Measurements from ENCODE around the gene HIPK1.
"Not testable (repeated sequence)": the region's sequence is repeated elsewhere in the genome, so short reads cannot be mapped to it uniquely, and the experiment has no call there.

Gene HIPK1

DNA sequence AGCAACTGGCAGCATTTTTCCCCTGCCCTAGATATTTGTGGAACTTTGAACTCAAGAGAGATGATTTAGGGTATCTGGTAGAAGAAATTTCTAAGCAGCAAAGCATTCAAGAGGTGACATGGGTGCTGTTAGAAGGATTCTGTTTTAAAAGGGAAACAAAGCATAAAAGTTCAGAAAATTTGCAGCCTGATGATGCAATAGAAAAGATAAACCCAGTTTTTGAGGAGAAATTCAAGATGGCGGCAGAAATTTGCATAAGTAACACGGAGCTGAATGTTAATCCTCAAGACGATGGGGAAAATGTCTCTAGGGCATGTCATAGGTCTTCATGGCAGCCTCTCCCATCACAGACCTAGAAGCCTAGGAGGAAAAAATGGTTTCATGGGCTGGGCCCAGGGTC is 90.6 kb downstream of the HIPK1 start:
- DNase-seq = not testable (repeated sequence)

DNA sequence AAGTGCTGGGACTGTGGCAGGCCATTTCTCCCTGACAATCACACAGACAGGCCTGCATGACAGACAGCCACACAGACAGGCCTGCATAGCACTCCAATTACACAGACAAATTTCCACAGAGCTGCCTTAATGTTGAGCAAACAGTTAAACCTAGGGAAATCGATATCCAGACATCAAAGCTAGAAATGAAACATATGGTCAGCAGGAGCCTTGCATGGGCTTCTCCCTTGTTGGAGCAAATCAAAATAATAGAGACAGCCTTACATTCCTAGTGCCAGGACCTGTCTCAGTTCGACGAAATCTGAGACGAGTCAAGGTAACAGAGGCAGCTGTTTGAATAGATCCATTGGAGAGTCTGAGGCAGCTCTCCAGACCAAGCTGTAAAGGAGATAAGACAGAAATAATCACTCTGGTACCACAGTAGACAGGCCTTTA is 92.6 kb downstream of the HIPK1 start:
- DNase-seq = no peak

DNA sequence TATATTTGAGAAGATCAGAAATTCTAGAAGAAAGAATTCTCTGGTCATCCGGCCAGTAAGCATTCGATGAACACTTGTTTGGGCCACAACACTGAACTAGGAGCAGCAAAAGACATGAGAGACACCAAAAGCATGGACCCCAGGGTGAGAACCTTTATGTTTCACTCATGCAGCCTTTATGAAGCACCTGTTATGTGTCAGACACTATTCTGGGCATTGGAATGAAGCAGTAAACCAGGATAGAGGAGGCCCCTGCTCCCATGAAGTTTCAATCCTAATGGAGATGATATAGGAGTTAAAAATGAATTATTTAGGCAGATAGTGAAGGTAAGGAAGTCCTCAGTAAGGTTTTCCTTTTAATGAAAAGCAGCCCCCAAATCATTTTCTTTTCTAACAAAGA is 93.8 kb downstream of the HIPK1 start:
- DNase-seq = no peak

DNA sequence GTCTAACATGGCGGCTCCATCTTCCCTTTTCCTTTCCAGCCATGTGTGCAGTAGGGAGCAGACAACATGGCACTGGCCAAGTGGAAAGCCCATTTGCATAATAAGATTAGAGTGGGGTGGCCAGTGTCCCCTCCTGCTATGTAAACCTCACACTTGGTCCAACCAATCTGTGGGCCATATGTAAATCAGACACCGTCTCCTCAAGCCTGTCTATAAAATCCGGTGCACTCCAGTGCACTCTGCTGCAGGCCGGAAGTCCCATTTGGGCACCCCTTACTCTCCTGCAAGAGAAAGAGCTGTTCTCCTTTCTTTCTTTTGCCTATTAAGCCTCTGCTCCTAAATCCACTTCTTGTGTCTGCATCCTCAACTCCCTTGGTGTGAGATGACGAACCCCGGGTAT is 94.3 kb downstream of the HIPK1 start:
- no peak for DNase-seq

DNA sequence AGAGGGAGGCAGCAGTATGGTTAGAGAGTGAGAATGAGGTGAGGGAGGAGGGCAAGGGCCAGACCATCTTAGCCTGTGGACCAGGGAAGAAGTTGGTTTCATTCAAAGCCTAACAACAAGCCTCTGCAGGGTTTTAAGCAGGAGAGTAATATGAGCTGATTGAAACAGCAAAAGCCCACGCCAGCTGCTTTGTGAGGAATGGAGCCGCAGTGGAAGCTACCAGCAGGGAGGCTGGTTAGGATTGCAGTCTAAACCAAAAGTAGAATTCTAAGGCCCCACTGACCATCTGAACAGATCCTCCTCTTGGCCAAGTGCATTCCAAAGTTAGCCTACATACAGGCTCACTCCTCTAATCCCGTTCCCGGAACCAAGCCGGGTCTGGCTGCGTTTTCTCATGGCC is 94.9 kb downstream of the HIPK1 start:
- DNase-seq = no peak

DNA sequence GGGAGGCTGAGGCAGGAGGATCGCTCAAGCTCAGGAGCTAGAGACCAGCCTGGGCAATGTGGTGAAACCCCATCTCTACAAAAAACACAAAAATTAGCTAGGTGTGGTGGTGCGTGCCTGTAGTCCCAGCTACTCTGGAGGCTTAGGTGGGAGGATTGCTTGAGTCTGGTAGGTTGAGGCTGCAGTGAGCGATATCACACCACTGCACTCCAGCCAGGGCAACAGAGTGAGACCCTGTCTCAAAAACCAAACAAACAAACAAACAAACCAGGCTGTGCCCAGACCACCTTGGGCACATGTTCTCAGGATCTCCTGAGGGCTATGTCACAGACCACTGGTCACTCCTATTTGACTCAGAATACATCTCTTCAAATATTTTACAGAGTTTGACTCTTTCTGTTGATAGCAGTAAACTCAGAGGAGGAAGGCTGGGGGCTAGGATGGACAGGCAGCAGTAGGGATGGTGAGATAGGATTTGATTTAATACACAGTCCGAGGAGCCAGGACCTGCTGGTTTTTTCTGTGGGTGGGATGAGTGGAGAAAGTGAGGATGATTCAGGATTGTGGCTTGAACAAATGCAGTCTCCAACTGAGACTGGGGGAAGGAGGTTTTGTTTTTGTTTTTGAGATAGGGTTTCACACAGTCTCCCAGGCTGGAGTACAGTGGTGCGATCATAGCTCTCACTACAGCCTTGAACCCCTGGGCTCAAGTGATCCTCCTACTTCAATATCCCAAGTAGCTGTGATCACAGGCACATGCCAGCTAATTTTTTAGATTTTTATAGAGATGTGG is 96.7 kb downstream of the HIPK1 start:
- DNase-seq = no peak

DNA sequence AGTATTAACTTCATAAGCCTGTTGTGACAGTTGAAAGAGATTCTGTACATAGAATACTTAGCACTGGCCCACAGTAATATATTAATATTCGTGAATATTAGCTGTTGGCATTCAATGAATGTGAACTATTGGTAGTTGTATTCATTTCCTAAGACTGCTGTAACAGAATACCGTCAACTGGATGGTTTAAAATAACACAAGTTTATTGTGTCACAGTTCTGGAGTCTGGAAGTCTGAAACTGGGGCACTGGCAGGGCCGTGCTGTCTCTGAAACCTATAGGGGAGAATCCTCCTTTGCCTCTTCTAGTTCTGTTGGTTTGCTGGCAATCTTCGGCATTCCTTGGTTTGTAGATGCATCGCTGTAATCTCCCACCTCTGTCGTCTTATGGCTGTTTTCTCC is 97.7 kb downstream of the HIPK1 start:
- DNase-seq = no peak

All from SIG-M5 (cell line).